Fibroblast of peridontal ligament (primary cell): ENCODE results near the gene KTN1.

Experiments used
- DNase-seq: peaks from one replicate; pipeline ENCODE4 v3.0.0-alpha.2; 2010; ENCODE audit errors: extremely low read depth

The KTN1 gene

DNA sequence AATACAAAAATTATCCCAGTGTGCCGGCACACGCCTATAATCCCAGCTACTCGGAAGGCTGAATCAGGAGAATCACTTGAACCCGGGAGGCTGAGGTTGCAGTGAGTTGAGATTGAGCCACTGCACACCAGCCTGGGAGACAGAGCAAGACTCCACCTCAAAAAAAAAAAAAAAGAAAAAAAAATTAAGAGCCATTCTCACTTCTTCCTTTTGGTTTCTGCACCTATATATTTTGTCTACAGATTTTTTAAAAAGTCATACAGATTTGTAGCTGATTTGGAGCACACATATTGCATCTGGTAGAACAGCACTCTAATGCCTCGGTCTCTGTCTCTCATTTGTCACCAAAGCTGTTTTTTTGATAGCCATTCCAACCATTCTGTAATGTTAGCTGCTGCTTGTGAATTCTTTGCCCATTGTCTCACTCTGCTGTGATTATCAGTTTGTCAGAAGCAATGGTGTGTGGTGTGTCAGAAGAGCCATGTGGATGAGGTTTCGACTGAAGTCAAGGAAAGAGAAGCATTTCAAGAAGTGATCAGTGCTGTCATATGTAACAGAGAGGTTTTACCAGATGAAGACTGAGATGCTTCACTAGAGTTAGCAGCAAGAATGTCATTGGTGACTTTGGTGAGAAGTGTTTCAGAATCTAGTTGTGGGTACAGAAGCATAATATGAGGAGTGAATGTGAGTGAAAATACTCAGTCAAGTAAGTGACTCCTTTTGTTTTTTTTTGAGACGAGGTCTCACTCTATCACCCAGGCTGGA is 8.7 kb upstream of the KTN1 start:
- DNase-seq = no peak

DNA sequence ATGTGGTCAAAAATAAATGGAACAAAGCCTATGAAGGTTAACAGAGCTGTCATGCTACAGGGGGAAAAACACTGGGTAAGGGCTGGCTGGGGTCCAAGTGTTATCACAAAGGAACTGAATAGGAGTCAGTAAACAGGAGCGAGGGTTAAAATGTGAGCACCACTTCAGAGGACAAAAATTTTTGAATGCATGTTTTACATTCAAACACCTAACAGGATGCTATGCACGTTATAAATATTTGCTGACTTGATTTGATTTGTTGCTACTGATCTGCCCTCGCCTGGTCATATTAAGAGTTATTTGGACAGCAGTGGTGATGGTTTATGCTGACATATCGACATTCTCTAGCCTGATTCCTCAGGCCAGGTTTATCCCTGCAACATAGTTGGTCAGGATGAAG is 7.4 kb upstream of the KTN1 start:
- DNase-seq = no peak

DNA sequence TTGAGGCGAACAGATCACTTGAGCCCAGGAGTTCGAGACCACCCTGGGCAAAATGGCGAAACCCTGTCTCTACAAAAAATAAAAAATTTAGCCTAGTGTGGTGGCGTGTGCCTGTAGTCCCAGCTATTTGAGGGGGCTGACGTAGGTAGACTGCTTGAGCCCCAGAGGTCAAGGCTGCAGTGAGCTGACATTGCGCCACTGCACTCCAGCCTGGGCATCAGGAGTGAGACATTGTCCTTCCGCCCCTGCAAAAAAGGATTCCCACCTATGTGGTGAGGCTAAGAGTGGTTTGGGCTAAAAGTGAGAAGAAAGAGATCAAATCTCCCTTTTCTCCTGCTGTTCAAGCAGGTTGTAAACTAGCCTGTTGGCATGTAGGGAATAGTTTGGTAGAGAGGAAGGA is 5.0 kb upstream of the KTN1 start:
- DNase-seq = no peak

DNA sequence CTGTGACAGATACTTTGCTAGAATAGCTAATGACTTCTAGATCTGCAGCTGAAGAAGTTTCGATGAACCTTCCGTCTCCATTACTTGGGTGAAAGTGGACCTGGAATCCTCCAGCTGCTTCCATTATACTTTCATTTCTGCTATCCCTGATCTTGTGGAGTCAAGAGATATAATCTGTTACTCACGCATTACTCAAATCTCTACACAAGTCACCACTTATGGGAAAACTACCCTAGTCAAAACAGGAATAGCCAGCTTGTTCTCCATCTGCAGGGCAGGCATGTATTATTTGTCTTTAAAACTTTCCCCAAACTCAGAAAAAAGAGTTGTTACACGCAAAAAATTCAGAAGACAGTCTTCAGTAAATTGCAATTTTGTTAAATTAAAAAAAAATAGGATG is 2.8 kb upstream of the KTN1 start:
- DNase-seq = no peak

DNA sequence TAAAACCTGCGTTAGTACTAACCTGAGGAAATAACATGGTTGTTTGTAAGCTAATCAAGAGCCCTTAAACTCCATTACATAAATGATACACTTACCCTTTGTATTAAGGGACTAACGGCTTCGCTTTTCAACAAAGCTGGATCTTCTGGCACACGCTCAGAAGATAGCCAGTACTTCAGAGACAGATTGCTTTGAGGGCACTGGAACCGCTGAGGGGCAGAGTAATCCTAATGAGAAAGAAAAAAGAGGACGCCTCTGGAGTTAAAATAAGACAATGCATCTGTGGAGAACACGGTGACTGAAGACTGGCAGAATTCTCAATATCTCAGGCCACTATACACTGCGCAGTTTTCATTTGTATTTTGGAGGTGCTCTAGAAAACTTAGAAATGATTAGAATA is 1.5 kb upstream of the KTN1 start:
- DNase-seq = peak; percentile 45

DNA sequence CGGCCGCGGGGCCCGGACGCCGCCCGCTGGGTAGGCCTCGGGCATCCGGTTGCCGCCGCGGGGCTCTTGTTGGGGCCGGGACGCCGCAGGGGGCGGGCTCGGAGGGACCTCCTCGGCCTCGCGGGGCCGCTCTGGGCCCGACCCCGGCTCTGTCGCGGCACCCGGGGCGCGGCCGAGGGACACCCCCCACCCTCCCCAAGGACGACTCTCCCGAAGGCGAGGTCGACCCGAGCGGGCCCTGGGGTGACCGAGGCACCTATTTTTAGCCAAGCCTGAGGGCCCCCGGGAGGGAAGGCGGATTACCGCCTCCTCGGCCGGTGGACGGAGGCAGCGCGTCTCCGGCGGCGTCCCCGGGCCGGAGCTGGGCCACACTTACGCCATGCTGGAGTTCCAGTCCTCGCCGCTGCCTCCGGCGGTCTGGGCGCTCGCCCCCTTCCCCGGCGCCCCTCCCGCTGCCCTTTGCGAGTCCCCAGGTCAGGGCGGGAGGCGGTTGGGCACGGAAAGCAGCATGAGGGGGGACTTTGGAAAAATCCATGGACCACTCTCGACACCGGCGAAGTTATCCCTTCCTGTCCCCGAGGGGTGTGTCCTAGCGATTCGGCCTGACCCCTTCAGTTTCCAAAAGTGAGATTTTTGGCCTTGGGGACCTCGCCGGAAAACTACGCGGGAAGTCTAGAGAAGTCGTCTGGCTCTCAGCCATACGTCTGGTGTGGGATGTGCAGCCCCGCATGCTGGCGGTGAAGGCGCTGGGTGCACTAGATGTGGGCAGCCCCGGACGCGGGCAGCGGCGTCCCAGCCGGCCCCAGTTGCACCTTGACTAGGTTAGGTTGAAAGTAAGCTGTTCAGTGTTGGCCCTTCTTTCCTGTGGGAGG is 699 bp downstream of the KTN1 start:
- DNase-seq = peak; percentile 47

DNA sequence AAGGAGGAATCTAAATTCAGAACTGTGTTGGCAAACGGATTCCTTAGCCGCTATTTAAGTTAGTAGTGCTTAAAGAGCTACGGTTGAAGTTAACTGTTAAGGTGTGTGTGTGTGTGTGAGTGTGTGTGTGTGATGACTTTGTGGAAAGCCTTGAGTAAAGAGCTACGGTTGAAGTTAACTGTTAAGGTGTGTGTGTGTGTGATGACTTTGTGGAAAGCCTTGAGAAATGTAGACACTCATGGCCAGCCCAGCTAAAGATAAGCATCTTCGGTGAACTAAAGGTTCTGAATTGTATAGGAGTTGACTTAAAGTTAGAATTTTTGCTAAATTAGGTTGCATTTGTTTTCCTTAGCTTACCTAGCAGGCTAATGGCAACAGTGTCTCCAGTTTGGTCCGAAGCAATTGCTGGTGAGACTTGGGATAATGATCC is 1.4 kb downstream of the KTN1 start:
- DNase-seq = peak; percentile 24

DNA sequence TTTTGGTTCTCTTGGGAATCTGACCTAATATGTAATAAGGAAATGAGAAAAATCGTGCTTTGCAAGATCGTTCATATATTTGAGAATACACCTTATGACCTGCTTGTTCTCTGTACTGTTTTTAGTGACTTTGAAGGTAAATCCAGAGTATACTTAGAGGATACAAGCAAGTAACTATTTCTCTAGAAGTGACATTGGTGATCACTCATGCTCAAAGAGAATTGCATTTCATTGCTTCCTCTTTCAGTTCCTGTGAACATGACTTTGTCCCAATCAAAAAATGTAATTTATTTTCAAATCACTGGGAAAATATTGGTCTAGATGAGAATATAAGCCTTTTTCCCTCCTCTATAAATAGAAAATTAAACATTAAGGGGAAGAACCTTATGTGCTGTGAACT is 2.7 kb downstream of the KTN1 start:
- no peak for DNase-seq

DNA sequence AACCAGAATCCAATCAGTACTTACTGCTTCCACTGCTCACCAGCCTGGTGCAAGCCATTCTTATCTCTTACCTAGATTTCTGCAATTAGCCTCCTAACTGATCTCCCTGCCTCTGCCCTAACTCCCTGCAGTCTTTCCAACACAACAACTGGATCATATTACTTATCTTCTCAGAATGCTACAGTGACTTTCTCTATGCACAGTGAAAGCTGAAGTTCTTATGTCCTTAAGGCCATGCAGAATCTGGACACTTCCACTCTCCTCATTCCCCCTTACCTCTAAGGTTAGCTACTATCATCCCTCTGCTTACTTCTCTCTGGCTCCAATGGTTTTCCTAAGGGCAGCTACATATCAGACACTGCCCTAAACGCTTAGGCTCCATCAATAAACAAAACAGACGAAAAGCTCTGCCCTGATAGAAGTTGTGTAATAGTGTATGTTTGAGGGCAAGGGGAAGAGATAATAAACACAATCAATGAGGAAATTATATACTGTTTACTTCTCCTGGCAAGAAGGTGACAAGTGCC is 4.0 kb downstream of the KTN1 start:
- peak; percentile 27 for DNase-seq

DNA sequence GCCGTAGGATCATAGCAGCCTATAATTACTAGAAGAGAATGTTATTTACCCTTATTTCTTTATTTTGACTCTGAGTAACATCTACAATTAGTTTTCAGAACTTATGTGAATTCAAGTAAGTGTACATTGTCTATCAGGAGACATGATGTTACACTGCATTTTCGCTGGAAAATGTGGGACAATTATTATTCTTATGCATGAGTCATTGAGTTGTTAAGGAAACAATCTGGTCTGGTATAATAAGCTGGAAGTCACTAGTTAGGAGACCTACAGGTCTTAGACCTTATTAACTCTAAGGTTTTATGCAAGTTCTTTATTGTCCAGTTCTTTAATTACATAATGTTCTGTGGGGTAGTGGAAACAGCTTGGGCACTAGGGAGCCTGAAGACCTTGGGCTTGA is 5.8 kb downstream of the KTN1 start:
- peak; percentile 43 for DNase-seq

DNA sequence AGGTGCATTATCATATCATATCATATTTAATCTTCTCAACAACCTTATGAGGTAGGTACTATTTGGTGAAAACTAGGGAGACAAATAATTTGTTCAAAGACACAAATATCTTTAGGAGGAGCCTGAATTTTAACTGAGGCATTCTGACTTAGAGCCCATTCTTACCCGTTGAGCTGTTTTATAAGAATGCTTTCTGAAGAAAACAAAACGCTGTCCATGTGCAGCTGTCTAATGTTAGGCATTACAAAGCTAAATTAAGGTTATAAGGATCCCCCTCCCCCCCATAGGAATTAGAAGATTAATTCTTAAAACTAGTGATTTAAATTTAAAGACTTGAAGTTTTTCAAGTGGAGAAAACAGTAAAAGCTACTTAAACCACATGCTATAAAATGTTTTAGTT is 6.4 kb downstream of the KTN1 start:
- DNase-seq = no peak

DNA sequence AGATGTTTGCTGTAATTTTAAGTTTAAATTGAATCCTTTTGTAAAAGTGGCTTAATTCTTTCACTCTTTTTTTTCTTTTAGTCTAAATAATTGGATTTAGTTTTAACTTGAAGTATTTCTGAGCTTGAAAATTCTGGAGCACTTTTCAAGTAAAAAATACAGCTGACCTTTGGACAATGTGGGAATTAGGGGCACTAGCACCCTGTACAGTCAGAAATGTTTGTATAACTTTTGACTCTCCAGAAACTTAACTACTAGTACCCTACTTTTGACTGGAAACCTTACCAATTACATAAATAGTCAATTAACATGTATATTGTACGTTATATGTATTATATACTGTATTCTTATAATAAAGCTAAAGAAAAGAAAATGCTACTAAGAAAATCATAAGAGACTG is 7.8 kb downstream of the KTN1 start:
- DNase-seq = no peak

DNA sequence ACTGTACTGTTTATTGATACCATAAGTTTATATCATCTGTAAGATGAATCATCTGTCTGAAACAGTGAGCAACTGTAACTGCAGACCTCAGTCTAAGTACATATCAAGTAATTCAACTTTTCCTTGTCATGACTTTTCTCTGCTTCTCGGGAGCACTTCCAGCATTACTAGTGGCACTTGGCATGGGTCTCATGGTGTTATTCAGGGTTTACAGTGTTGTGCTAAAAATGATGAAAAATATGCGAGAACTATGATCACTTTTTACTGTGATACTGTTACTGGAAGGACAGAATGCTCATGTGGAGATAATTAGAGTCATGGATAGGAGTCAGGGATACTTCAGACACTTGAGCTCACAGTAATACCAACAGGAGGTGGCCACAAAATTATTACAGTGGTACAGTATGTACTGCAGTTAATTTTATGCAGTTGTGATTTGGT is 8.3 kb downstream of the KTN1 start:
- DNase-seq = peak; percentile 72

DNA sequence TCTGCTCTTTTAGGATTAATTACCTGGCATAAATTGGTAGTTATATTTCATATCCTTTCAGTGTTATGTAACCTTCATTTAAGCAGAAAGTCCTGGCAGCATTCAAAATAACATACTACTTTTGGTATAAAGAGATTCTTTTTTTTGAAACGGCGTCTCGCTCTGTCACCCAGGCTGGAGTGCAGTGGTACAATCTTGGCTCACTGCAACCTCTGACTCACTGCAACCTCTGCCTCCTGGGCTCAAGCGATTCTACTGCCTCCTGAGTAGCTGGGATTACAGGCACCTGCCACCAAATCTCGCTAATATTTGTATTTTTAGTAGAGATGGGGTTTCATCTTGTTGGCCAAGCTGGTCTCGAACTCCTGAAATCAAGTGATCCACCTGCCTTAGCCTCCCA is 9.2 kb downstream of the KTN1 start:
- no peak for DNase-seq

DNA sequence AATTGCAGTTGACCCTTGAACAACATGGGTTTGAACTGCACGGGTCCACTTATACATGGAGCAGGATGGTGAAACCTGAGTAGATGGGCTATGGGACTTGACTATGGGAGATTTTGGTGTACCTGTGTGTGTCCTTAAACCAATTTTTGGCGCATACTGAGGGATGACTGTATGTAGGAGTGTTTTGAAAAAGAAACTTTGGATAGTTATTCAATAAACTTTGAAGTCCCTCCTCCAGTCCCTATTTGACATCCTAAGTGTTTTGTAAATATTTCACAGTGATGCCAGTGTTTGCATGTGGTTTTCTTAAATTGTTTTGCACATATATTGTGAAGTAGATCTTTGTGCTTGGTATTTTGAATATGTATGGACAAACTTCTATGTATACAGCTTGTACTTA is 12.4 kb downstream of the KTN1 start:
- no peak for DNase-seq

DNA sequence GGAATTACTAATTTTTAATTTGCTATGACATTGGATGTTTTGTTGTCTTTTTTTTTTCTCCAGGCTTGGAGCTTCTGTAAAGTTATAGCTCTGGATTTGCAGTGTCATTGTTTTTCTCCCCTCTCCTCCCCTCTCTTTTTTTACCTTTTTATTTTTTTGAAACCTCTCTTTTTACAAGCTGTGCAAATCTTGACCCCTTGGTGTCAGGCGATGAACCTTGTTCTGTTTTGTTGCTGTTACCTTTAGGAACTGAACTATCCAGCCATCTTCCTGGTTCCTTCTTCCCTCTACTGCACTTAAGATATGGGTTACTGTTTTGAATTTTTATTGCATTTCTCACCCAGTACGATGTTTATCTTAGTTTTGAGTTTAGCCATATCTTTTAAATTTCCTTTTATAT is 13.7 kb downstream of the KTN1 start:
- DNase-seq = no peak

DNA sequence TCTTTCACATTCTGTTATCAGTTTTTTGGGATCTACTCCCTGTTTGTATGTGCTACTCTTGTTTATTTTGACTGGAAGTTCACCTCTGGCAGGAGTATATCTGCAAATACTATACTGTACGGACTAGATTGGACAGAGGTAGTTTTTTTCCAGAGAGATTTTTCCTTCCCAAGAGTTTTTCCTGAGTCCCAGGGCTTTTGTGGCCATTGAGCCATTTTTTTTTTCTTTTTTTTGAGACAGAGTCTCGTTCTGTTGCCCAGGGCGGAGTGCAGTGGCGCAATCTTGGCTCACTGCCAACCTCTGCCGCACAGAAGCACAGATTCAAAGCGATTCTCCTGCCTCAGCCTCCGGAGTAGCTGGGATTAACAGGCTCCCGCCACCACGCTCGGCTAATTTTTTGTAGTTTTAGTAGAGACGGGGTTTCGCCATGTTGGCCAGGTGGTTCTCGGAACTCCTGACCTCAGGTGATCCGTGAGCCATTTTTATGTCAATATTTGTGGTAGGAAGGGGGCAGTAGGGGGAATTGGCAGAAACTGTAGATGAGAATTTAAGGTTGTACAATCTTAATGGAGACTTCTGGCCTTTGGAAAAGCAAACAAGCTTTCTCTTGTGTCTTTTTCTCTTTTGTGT is 19.4 kb downstream of the KTN1 start:
- no peak for DNase-seq

DNA sequence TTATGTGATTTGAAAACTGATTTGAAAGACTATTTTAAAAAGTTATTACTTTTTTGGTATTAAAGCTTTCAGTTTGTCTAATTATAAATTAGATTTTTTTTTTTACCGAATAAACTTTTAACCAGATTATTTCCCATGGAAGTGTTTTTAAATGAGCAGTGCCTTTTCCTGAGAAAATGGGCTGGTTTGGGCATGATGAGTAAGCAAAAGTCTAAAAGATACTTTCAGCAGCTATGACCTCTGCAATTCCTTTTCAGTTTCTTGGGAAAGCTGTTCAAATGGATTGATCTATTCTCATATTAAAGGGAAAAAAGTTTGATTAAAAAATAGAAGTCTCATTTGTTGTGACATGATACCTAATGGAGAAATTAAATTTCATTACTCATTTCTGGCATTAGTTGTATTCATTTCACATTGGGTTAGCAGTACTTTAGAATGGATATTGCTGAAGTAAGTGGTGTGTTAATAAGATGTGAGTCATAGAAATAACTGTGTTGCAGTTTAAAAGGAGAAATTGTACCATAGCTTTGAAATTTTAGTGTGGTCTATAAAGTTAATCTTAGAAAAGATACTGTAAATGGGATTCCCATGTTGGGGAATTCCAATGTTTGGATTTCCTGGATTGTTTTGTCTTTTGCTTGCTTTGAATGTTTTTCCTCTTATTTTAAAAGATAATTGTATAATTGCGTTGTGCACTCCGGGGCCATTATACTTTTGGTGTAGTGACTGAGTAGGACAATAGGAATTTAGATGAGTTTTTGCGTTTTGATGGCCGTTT is 21.0 kb downstream of the KTN1 start:
- DNase-seq = peak; percentile 72

DNA sequence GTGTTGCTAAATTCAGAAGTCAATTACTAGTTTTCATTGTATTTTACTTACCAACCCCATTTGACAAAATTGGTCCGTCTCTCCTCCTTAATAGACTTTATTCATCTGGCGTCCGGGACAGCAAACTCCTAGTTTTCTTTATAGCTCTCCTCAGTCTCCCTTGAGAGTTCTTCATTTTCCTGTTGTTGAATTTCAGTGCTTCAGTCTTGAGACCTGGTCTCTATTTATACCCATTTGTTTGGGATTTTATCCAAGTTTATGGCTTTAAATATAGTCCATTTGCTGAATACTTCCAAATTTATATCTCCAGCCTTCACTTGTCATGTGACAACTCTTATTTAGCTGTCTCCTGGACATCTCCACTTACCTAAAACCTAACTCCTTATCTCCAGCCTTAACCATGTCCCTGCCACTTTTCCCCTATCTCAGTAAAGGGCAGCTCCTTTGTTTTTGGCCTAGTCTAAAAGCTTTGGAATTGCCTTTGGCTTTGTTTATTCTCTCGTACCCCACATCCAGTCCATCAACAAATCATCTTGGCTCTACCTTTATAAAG is 23.5 kb downstream of the KTN1 start:
- DNase-seq = no peak

DNA sequence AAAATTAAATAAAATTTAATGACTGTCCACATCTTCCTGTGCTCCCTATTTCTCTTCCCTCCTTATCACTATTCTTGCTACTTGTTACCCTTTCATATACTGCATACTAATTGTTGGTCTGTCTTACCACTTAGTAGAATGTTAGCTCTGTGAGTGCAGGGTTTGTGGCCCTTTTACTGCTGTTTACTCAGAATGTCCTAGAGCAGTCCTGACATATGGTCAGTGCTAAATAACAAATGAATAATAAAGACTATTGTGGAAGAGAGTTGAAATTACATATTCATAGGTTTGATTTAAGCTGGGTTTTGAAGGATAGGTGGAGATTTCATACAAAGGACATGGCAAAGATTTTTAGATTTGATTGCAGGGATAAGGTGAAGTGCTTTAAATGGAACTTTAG is 24.5 kb downstream of the KTN1 start:
- no peak for DNase-seq

DNA sequence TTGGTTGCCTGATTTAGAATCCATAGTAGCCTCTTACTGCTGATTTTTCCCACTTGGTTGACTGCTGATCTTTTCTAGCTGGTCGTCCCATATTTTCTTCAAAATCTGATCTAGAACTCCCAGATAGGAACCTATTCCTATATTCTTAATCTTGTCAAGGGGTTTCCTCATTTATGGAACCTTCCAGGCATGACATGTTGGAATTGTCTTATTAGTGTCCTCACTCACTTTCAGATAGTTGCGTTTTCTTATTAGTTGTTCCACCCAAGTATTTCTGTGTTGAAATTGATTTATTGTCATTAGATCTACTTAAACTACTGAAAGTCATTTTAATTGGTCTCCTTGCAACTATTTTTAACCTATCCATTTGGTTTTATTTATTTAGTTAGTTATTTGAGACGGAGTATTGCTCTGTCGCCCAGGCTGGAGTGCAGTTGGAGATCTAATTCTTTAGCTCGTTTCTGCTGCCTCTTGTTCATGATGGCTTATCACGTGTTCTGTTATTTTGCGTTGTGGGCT is 25.0 kb downstream of the KTN1 start:
- no peak for DNase-seq
